Epithelial cell of proximal tubule (primary cell): ENCODE data around the gene ILKAP. TPM values are rescaled to one million over a fixed set of nuclear protein-coding genes. Genes with fewer than 3 reads are reported as not detected.

ENCODE experiments used
- DNase-seq: peaks from one replicate; pipeline ENCODE4 v3.0.0-alpha.2; 2011; ENCODE audit warnings: low read depth
- H3K4me3 ChIP-seq: 2 replicates; pipeline ENCODE4 v1.5.1; 2011; ENCODE audit warnings: low read depth, mild to moderate bottlenecking, low read length
- CTCF ChIP-seq: conservative IDR thresholded peaks from 2 replicates; pipeline ENCODE4 v1.5.1; 2012; ENCODE audit warnings: low read depth, mild to moderate bottlenecking, low read length
- total RNA-seq: library from RNA; depleted of rRNA; stranded (reverse); fragments of >200 nt; gene quantifications from 2 replicates; pipeline ENCODE4 v1.2.3, GENCODE V29; 2015

Gene ILKAP
- total RNA-seq, 1 donor from 2014 or later: 18.2 TPM

- no peak overlapping the region for H3K4me3 ChIP-seq
- no peak for DNase-seq
- TF ChIP-seq CTCF: no peak
Observed at GRCh38 chr2:238247002-238247822, 43.7 kb upstream of the ILKAP start.

GRCh38 chr2:238244151-238244550, 40.7 kb upstream of the ILKAP start:
- no peak overlapping the region for H3K4me3 ChIP-seq
- TF ChIP-seq CTCF: no peak
- DNase-seq: no peak

- H3K4me3 ChIP-seq: no peak overlapping the region
- TF ChIP-seq CTCF: no peak
- DNase-seq: no peak
Observed at GRCh38 chr2:238243496-238244076, 40.1 kb upstream of the ILKAP start.

GRCh38 chr2:238242731-238243495, 39.4 kb upstream of the ILKAP start:
- TF ChIP-seq CTCF: no peak
- no peak overlapping the region for H3K4me3 ChIP-seq
- DNase-seq: no peak

GRCh38 chr2:238241970-238242369, 38.5 kb upstream of the ILKAP start:
- no peak for DNase-seq
- TF ChIP-seq CTCF: no peak
- no peak overlapping the region for H3K4me3 ChIP-seq

- no peak for TF ChIP-seq CTCF
- peak overlapping the region; percentile 48 for H3K4me3 ChIP-seq
- no peak for DNase-seq
Observed at GRCh38 chr2:238240757-238241711, 37.5 kb upstream of the ILKAP start.
